SHP77 treated with DMSO at 0.1 percent for 48 hours (cell line): ENCODE measurements around the gene KLK3.

ENCODE experiments used
- DNase-seq: peaks from one replicate; lab custom pipeline; 2025; lab: John Stamatoyannopoulos, UW

Gene KLK3

DNA sequence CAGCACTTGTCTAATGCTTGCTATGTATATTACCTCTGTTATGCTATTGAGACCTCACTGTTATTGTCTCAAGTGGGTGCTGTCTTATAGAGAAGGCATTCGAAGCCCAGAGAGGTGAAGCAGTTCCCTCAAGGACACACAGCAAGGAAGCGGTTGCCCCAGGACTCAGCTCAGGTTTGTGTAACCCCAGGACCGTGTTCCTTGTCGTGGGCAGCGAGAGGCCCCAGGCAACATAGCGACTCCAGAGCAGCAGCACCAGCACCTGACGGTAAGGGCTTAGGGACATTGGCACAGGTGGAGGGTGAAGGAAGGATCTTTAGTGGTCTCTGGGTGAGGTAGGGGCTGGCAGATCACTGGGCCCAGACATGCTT is 23.7 kb upstream of the KLK3 start:
- no peak for DNase-seq

DNA sequence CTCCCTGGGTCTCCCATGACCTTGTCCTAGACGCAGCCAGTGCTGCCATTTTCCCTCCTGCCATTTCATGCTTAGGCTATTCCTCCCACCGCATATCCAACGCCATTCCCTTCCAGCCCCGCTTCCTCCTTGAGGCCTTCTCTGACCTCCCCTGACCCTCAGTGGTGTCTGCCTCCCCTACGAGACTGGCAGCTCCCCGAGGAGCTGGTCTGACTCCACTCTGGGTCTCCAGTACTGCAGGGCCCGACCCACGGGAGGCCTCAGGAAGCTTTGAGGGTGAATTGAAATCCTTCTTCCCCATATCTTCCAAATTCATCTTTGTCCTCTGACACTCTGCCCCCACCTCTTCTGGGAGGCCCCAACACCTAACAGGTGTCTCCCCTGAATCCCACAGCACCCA is 22.0 kb upstream of the KLK3 start:
- no peak for DNase-seq

GRCh38 chr19:50833117-50833801 is 21.5 kb upstream of the KLK3 start, which contains the start of gene KLK15:
Gene KLK15 (minus strand): TSS chr19:50833574. CDS start chr19:50831492, 2,082 bp downstream.
- DNase-seq = no peak

DNA sequence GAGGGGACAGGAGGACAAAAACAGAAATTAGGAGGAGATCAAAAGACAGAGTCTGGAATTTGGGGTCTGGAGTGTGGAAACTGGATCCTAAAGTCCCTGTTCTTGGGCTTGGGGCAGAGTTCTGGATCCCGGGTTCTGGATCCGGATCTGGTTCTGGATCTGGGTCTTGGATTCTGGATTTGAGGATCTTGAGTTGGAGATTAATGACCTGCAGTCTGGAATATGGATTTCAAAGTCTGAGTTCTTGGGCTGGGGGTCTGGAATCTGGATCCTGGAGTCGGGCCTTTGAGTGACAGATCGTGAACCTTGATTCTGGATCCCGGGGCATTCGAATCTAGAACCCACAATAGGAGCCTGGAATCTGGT is 20.9 kb upstream of the KLK3 start:
- no peak for DNase-seq

GRCh38 chr19:50835103-50835784 is 19.5 kb upstream of the KLK3 start:
- no peak for DNase-seq

- DNase-seq = peak; percentile 66
Observed at GRCh38 chr19:50835785-50836542, 18.8 kb upstream of the KLK3 start.

DNA sequence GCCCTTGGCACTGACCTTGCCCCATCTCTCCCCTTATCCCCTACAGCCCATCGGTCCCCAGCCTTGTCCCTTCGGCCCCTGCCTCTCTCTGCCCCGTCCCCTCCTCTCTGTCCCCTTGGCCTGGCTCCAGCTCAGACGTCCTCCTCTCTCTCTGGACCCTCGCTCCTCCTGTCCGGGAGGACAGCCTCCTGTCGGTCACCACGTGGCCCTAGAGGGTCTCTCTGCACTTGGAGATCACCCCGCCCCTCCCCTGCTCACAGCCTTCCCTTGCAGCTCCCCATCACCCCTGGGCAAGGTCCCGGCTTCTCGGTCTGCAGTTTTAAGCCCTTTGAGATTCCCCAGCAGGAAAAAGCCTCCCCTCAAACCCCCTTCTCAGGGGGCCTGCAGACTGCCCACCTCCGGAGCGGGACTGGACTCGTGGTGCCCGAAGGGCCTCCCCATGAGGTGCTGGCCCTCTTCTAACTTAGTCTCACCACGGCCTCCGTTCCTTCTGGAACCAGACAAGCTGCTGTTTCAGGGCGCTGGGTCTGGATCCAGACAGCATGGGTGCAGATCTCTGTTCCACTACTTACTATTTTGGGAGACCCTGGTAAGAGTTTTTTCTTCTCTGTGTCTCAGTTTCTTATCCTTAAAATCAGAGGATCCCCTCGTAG is 18.0 kb upstream of the KLK3 start:
- DNase-seq = peak; percentile 60

GRCh38 chr19:50837300-50837699 is 17.4 kb upstream of the KLK3 start:
- peak; percentile 67 for DNase-seq

DNA sequence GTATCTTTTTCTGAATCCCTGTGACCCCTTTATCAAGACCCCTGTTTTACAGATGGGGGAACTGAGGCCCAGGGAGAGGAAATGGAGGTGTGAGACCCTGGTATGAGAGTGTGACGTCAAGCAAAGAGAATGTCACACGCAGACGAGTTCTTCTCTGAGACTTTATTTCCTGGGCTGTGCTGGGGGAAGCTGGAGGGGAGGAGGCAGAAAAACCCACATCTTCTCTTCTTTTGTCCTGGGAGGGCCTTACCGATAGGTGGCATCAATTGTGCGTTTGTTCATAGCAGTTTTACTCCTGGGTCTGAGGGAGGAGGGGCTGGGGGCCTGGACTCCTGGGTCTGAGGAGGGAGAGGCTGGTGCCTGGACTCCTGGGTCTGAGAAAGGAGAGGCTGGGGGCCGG is 16.5 kb upstream of the KLK3 start:
- no peak for DNase-seq

GRCh38 chr19:50839712-50840655 is 14.7 kb upstream of the KLK3 start:
- no peak for DNase-seq

DNA sequence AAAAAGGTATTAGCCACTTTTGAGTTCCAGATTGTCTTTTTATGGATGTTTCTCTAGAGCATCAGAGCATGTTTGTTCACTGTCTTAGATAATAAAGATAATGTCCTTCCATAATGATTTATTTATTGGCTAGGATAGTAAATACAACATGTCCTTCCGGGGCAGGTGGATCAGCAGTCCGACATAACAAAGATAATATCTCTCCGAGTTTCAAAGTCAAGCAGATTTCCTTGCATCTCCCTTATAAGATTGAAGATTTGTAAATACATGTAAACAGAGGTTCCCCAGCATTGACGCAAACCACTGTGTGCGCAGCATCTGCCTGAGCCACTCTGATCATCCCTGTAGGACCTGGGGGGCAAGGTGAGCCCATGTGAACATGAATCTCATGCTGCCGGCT is 12.6 kb upstream of the KLK3 start:
- no peak for DNase-seq

DNA sequence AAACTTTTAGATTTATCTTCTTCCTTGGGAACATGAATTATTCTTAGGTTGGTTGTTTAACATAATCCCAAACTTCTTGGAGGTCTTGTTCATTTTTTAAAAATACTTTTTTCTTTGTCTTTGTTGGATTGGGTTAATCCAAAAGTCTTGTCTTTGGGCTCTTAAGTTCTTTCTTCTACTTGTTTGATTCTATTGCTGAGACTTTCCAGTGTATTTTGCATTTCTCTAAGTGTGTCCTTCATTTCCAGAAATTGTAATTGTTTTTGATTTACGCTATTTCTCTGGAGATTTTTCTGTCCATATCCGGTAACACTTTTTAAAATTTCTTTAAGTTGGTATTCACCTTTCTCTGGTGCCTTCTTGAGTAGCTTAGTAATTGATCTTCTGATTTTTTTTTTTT is 11.5 kb upstream of the KLK3 start:
- no peak for DNase-seq

DNA sequence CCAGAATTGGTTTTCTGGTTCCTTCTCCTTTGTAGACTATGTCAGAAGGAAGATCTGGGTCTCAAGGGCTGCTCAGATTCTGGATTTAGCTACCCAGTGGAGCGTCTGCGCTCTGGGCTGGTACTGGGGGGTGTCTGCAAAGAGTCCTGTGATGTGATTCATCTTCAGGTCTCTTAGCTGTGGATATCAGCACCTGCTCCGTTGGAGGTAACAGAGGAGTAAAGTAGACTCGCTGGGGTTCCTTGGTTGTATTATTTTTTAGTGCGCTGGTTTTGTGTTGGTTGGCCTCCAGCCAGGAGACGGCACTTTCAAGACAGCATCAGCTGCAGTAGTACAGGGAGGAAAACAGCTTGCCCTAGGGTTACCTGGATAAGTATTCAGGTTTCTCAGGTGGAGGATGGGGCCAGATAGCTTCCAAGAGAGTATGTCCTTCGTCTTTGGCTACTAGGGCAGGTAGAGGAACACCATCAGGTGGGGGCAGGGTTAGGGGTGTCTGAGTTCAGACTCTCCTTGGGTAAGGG is 11.0 kb upstream of the KLK3 start:
- DNase-seq = no peak

GRCh38 chr19:50844296-50844935 is 10.3 kb upstream of the KLK3 start:
- DNase-seq = no peak

DNA sequence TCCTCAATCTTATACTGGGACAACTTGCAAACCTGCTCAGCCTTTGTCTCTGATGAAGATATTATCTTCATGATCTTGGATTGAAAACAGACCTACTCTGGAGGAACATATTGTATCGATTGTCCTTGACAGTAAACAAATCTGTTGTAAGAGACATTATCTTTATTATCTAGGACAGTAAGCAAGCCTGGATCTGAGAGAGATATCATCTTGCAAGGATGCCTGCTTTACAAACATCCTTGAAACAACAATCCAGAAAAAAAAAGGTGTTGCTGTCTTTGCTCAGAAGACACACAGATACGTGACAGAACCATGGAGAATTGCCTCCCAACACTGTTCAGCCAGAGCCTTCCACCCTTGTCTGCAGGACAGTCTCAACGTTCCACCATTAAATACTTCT is 4.0 kb upstream of the KLK3 start:
- no peak for DNase-seq

DNA sequence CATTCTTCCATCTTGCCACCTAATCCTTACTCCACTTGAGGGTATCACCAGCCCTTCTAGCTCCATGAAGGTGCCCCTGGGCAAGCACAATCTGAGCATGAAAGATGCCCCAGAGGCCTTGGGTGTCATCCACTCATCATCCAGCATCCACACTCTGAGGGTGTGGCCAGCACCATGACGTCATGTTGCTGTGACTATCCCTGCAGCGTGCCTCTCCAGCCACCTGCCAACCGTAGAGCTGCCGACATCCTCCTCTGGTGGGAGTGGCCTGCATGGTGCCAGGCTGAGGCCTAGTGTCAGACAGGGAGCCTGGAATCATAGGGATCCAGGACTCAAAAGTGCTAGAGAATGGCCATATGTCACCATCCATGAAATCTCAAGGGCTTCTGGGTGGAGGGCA is 3.1 kb upstream of the KLK3 start:
- peak; percentile 52 for DNase-seq

DNA sequence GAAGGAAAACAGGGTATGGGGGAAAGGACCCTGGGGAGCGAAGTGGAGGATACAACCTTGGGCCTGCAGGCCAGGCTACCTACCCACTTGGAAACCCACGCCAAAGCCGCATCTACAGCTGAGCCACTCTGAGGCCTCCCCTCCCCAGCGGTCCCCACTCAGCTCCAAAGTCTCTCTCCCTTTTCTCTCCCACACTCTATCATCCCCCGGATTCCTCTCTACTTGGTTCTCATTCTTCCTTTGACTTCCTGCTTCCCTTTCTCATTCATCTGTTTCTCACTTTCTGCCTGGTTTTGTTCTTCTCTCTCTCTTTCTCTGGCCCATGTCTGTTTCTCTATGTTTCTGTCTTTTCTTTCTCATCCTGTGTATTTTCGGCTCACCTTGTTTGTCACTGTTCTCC is 2.7 kb downstream of the KLK3 start:
- no peak for DNase-seq

- peak; percentile 47 for DNase-seq
Observed at GRCh38 chr19:50858886-50859285, 4.2 kb downstream of the KLK3 start.

DNA sequence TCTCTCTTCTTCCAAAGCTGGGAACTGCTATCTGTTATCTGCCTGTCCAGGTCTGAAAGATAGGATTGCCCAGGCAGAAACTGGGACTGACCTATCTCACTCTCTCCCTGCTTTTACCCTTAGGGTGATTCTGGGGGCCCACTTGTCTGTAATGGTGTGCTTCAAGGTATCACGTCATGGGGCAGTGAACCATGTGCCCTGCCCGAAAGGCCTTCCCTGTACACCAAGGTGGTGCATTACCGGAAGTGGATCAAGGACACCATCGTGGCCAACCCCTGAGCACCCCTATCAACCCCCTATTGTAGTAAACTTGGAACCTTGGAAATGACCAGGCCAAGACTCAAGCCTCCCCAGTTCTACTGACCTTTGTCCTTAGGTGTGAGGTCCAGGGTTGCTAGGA is 5.1 kb downstream of the KLK3 start:
- no peak for DNase-seq

- no peak for DNase-seq
Observed at GRCh38 chr19:50861010-50861409, 6.3 kb downstream of the KLK3 start.
